T-helper 2 cell treated with Interferon-gamma antibody and Interleukin-4, amounts not matched to agents 5 μg/mL and 100 μg/mL, for 36 hours (primary cell): Measurements from ENCODE around the gene CEACAM1.
A peak's percentile ranks its signal among the peaks of the same experiment; 100 is the strongest.
"Not testable (repeated sequence)": the region's sequence is repeated elsewhere in the genome, so short reads cannot be mapped to it uniquely, and the experiment has no call there.

Source experiments
- DNase-seq: peaks from one replicate; pipeline ENCODE4 v3.0.0; 2021; ENCODE audit warnings: low spot score
- H3K27ac Mint-ChIP-seq: one replicate; pipeline ENCODE4 v1.8.0; 2021; ENCODE audit warnings: mild to moderate bottlenecking, mixed read lengths
- H3K27me3 Mint-ChIP-seq: one replicate; pipeline ENCODE4 v1.8.0; 2021; ENCODE audit warnings: low read depth, mixed read lengths
- H3K36me3 Mint-ChIP-seq: one replicate; pipeline ENCODE4 v1.8.0; 2021; ENCODE audit warnings: low read depth, mixed read lengths
- H3K4me1 Mint-ChIP-seq: one replicate; pipeline ENCODE4 v1.8.0; 2021; ENCODE audit warnings: low read depth, mixed read lengths
- H3K4me3 Mint-ChIP-seq: one replicate; pipeline ENCODE4 v1.8.0; 2022; ENCODE audit warnings: mild to moderate bottlenecking, moderate library complexity, mixed read lengths
- H3K9me3 Mint-ChIP-seq: one replicate; pipeline ENCODE4 v1.8.0; 2021; ENCODE audit warnings: mixed read lengths

Gene CEACAM1

GRCh38 chr19:42528354-42529247, at the start of gene CEACAM1:
CEACAM1 (minus strand) TSS chr19:42528481; CDS start chr19:42528374, 107 bp downstream.
- Mint-ChIP-seq H3K27ac (peak within 1 kb of the TSS; percentile 90), H3K9me3 (no peaks in the 10 kb centered on the region), H3K36me3 (peaks cover 12% of the 10 kb centered on the region), H3K4me1 (peaks cover 43% of the 10 kb centered on the region), H3K4me3 (peak within 1 kb of the TSS; percentile 87), H3K27me3 (no peaks in the 10 kb centered on the region)
- DNase-seq, result peak; percentile 45

GRCh38 chr19:42577016-42577415, 48.7 kb upstream of the CEACAM1 start:
- H3K4me1 Mint-ChIP-seq, result no peaks in the 10 kb centered on the region
- H3K4me3 Mint-ChIP-seq, result no peak overlapping the region
- H3K9me3 Mint-ChIP-seq, result no peaks in the 10 kb centered on the region
- DNase-seq, result no peak
- peaks cover 9% of the 10 kb centered on the region for H3K27me3 Mint-ChIP-seq
- H3K36me3 Mint-ChIP-seq, result no peaks in the 10 kb centered on the region
- H3K27ac Mint-ChIP-seq, result no peak overlapping the region

- H3K27me3 Mint-ChIP-seq, result peaks cover 9% of the 10 kb centered on the region
Measured at GRCh38 chr19:42576241-42576640, 48.0 kb upstream of the CEACAM1 start.

GRCh38 chr19:42573642-42574041, 45.4 kb upstream of the CEACAM1 start:
- peaks cover 7% of the 10 kb centered on the region for H3K27me3 Mint-ChIP-seq

More at GRCh38 chr19:42576241-42576640, 48.0 kb upstream of the CEACAM1 start:
- H3K27ac Mint-ChIP-seq, result no peak overlapping the region
- no peaks in the 10 kb centered on the region for H3K4me1 Mint-ChIP-seq
- H3K4me3 Mint-ChIP-seq, result no peak overlapping the region
- no peaks in the 10 kb centered on the region for H3K36me3 Mint-ChIP-seq
- H3K9me3 Mint-ChIP-seq, result no peaks in the 10 kb centered on the region
- no peak for DNase-seq

GRCh38 chr19:42571116-42571515, 42.8 kb upstream of the CEACAM1 start:
- H3K4me1 Mint-ChIP-seq, result peaks cover 4% of the 10 kb centered on the region
- H3K27ac Mint-ChIP-seq, result no peak overlapping the region
- no peak overlapping the region for H3K4me3 Mint-ChIP-seq
- no peaks in the 10 kb centered on the region for H3K36me3 Mint-ChIP-seq
- no peaks in the 10 kb centered on the region for H3K9me3 Mint-ChIP-seq
- H3K27me3 Mint-ChIP-seq, result peaks cover 7% of the 10 kb centered on the region
- no peak for DNase-seq

More at GRCh38 chr19:42573642-42574041, 45.4 kb upstream of the CEACAM1 start:
- no peak for DNase-seq
- H3K36me3 Mint-ChIP-seq, result no peaks in the 10 kb centered on the region
- H3K27ac Mint-ChIP-seq, result no peak overlapping the region
- no peaks in the 10 kb centered on the region for H3K4me1 Mint-ChIP-seq
- H3K9me3 Mint-ChIP-seq, result no peaks in the 10 kb centered on the region
- H3K4me3 Mint-ChIP-seq, result no peak overlapping the region

- Mint-ChIP-seq H3K36me3 (no peaks in the 10 kb centered on the region), H3K4me1 (peaks cover 4% of the 10 kb centered on the region), H3K27ac (no peak overlapping the region), H3K27me3 (peaks cover 7% of the 10 kb centered on the region), H3K4me3 (no peak overlapping the region), H3K9me3 (no peaks in the 10 kb centered on the region)
- no peak for DNase-seq
Measured at GRCh38 chr19:42569193-42569592, 40.9 kb upstream of the CEACAM1 start.

GRCh38 chr19:42568006-42568405, 39.7 kb upstream of the CEACAM1 start:
- H3K36me3 Mint-ChIP-seq, result no peaks in the 10 kb centered on the region
- H3K4me1 Mint-ChIP-seq, result peaks cover 7% of the 10 kb centered on the region
- H3K9me3 Mint-ChIP-seq, result no peaks in the 10 kb centered on the region
- no peak overlapping the region for H3K4me3 Mint-ChIP-seq
- H3K27ac Mint-ChIP-seq, result no peak overlapping the region
- peaks cover 6% of the 10 kb centered on the region for H3K27me3 Mint-ChIP-seq
- DNase-seq, result no peak

GRCh38 chr19:42567567-42567966, 39.3 kb upstream of the CEACAM1 start:
- no peak overlapping the region for H3K27ac Mint-ChIP-seq
- H3K4me1 Mint-ChIP-seq, result peaks cover 7% of the 10 kb centered on the region
- H3K4me3 Mint-ChIP-seq, result no peak overlapping the region
- H3K36me3 Mint-ChIP-seq, result no peaks in the 10 kb centered on the region
- peaks cover 6% of the 10 kb centered on the region for H3K27me3 Mint-ChIP-seq
- no peaks in the 10 kb centered on the region for H3K9me3 Mint-ChIP-seq
- DNase-seq, result no peak

- no peak overlapping the region for H3K27ac Mint-ChIP-seq
- peaks cover 13% of the 10 kb centered on the region for H3K27me3 Mint-ChIP-seq
- no peak for DNase-seq
- H3K9me3 Mint-ChIP-seq, result no peaks in the 10 kb centered on the region
- peaks cover 7% of the 10 kb centered on the region for H3K4me1 Mint-ChIP-seq
- H3K36me3 Mint-ChIP-seq, result no peaks in the 10 kb centered on the region
- no peak overlapping the region for H3K4me3 Mint-ChIP-seq
Measured at GRCh38 chr19:42563352-42564210, 35.3 kb upstream of the CEACAM1 start.

- Mint-ChIP-seq H3K36me3 (no peaks in the 10 kb centered on the region), H3K27me3 (peaks cover 22% of the 10 kb centered on the region), H3K27ac (no peak overlapping the region), H3K4me3 (no peak overlapping the region), H3K4me1 (peaks cover 4% of the 10 kb centered on the region), H3K9me3 (no peaks in the 10 kb centered on the region)
- no peak for DNase-seq
Measured at GRCh38 chr19:42561512-42561911, 33.2 kb upstream of the CEACAM1 start.

- Mint-ChIP-seq H3K4me1 (peaks cover 4% of the 10 kb centered on the region), H3K27ac (no peak overlapping the region), H3K9me3 (no peaks in the 10 kb centered on the region), H3K27me3 (peaks cover 28% of the 10 kb centered on the region), H3K4me3 (no peak overlapping the region), H3K36me3 (no peaks in the 10 kb centered on the region)
- DNase-seq, result no peak
Measured at GRCh38 chr19:42560731-42561130, 32.5 kb upstream of the CEACAM1 start.

GRCh38 chr19:42558450-42559150, 30.3 kb upstream of the CEACAM1 start:
- Mint-ChIP-seq H3K4me1 (peaks cover 4% of the 10 kb centered on the region), H3K4me3 (no peak overlapping the region), H3K36me3 (no peaks in the 10 kb centered on the region), H3K27ac (no peak overlapping the region), H3K27me3 (peaks cover 32% of the 10 kb centered on the region), H3K9me3 (no peaks in the 10 kb centered on the region)
- DNase-seq, result no peak

GRCh38 chr19:42557386-42557871, 29.1 kb upstream of the CEACAM1 start:
- not testable (repeated sequence) for H3K36me3 Mint-ChIP-seq, H3K9me3 Mint-ChIP-seq, H3K4me3 Mint-ChIP-seq, H3K4me1 Mint-ChIP-seq, H3K27ac Mint-ChIP-seq, DNase-seq
- peaks cover 29% of the 10 kb centered on the region for H3K27me3 Mint-ChIP-seq
